Activated CD8-positive, alpha-beta memory T cell treated with anti-CD3 and anti-CD28 coated beads for 36 hours (primary cell): ENCODE measurements around the gene CCL16. TPM values are rescaled to one million over a fixed set of nuclear protein-coding genes. Genes with fewer than 3 reads are reported as not detected.
"Not testable (repeated sequence)": the region's sequence is repeated elsewhere in the genome, so short reads cannot be mapped to it uniquely, and the experiment has no call there.

Experiments used
- CTCF ChIA-PET: fragments of 350-600 bp; sonication (Branson Sonifier 250); formaldehyde crosslinking; loops from one replicate; lab custom pipeline; 2021; ENCODE audit warnings: antibody characterized with exemption; lab: Charles Lee
- POLR2A ChIA-PET: fragments of 350-600 bp; sonication (Branson Sonifier 250); formaldehyde crosslinking; loops from one replicate; lab custom pipeline; 2021; ENCODE audit warnings: antibody characterized with exemption; lab: Charles Lee
- total RNA-seq, 2 experiments: library from RNA; stranded (reverse); gene quantifications; one replicate each; pipeline ENCODE4 v1.2.3, GENCODE V29; 2021

The CCL16 gene
- total RNA-seq, 2 experiments from 2014 or later = not detected

DNA sequence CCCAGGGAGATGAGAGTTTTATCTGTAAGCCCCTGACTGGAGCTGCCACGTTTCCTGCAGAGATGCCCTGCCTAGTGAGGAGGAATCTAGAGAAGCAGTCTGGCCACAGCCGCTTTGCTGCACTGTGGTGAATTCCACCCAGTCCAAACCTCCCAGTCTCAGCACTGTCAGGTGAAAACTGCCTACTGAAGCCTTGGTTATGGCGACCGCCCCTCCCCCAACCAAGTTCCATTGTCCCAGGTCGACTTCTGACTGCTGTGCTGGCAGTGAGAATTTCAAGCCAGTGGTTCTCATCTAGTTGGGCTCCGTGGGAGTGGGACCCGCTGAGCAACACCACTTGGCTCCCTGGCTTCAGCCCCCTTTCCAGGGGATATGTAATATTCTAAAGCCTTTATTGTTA lies 27.6 kb downstream of the CCL16 start:
- ChIA-PET POLR2A (no interaction called here), CTCF (no interaction called here)

DNA sequence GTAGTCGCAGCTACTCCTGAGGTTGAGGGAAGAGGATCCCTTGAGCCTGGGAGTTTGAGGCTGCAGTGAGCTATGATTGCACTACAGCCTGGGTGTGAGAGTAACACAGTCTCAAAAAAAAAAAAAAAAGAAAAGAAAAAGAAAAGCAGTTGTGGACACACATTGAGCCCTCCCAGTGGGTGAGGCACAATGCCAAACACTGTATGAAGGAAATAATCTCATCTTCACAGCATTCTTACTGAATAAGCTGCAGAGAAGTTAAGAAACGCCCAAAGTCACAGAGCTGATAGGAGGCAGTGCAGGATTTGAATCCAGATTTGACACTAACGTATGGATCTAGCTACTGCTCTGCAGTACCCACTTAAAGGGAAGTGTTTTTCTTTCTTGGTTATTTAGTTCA lies 31.9 kb downstream of the CCL16 start:
- CTCF ChIA-PET = interaction anchor here (1.0 to 2.4 kb wide), 2 partner anchors 27 to 100 kb away, joined by 6 read pairs; no protein-coding TSS in a partner anchor
- POLR2A ChIA-PET = interaction anchor here (0.7 kb wide), 1 partner anchor 200 kb away, joined by 6 read pairs; no protein-coding TSS in a partner anchor

DNA sequence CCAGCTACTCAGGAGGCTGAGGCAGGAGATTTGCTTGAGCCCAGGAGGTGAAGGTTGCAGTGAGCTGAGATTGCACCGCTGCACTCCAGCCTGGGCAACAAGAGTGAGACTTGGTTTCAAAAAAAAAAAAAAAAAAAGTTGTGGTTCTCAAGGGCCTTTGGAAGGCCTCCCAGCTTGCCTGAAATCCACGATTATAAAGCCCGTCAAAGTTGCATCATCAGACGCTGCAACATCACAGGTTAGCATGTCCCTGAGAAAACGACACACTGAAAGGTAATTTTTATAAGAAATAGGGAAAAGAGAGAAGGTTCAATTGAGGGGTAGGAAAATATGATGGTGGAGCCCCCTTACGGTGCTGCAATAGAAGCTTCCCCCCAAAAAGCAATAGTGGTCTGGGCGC lies 33.2 kb downstream of the CCL16 start:
- ChIA-PET POLR2A (no interaction called here), CTCF (interaction anchor here (0.7 to 2.4 kb wide), 6 partner anchors 13 to 142 kb away, joined by 3 to 6 read pairs (median 4); partner anchors contain the start of gene CCL3)

DNA sequence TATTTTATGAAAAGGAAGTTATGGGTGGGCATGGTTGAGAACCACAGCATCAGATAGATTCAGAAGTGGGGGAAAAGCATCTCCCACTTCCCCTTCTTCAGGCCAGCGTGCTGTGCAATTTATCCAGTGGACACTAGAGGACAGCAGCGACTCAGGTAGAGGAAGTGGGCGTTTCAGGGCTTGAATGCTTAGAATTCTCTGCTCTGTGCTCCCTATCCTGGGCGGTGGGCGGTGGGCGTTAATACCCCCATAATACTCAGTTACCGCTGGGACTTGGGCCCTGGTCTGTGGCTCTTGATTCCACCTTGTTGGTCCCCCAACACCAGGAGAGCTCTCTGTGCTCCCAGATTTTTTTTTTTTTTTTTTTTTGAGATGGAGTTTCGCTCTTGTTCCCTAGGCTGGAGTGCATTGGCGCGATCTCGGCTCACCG lies 34.1 kb downstream of the CCL16 start:
- CTCF ChIA-PET = interaction anchor here (0.6 to 1.7 kb wide), 8 partner anchors 11 to 143 kb away, joined by 3 to 6 read pairs (median 4); partner anchors contain the start of gene CCL3
- POLR2A ChIA-PET = no interaction called here

DNA sequence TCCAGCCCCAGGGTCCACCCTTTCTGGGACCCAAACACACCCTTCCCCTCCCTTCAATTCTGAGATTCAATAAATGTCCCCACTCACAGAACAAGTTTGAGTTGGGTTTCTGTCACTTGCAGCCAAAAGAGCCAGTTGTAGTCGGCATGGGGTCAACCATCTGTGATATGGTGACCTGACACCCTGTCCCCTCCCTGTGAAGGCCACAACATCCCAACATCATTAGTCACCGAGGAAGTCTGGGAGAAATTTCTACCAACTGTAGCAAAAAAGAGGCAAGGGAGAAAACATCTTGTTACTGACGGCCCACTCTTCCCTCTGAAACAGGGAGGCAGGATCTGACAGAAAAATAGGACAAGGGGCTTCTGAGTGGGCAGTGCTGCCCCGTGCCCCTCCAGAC lies 37.1 kb downstream of the CCL16 start:
- POLR2A ChIA-PET = no interaction called here

DNA sequence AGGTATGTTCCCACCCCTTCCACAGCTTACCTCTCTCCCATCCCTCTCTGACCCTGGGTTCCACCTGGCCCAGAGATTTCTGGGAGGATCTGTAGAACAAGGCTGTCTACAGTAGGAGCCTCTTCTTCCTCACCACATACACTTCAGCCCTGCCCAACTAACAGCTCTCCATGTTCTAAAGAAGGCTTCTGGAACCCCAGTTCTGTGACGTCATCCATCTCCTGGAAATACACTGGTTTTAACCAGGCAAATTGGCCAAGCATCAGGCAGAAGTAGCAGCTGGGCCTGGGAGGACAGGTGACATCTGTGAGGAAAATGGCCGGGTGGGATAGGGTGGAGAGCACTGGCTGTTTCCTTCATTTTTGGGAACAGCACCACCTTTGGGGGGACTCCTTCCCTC lies 37.8 kb downstream of the CCL16 start, which contains the start of gene LYZL6:
LYZL6 (minus strand) TSS at position 177 of the 400 bp plus-strand sequence. CDS start 4,357 bp downstream, outside the sequence.
- CTCF ChIA-PET = interaction anchor here (0.6 kb wide), 1 partner anchor 138 kb away, joined by 3 read pairs; no protein-coding TSS in a partner anchor

More for the DNA sequence above, 37.1 kb downstream of the CCL16 start:
- CTCF ChIA-PET = interaction anchor here (0.6 to 0.8 kb wide), 2 partner anchors 54 to 139 kb away, joined by 3 read pairs; no protein-coding TSS in a partner anchor

DNA sequence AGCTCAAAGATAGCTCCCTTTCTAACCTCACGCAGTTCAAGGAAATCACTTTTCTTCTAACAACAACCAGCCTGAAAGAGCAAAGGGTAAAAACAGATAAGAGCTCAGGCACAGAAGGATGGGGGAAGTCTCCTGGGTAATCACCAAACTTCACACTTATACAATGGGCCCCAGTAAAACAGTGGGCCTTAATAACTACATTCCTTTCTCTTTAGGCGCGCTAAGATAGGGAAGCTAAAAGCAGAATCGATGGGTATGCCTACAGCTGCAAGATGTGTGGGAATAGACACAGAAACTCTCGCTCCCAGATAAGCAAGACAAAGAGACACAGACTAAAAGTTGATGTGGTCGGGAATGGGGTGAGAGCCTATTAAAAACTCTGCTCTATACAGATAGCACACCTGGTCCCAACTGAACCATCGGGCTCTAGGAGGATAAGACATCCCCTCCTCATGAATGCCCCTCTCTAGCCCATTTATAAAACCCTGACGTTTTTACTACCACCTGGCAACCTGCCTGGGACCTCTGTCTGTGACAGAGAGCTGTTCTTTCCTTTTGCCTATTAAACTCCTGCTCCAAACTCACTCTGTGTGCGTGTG lies 38.6 kb downstream of the CCL16 start:
- ChIA-PET POLR2A (no interaction called here), CTCF (interaction anchor here (0.8 to 1.0 kb wide), 2 partner anchors 24 to 34 kb away, joined by 3 read pairs; no protein-coding TSS in a partner anchor)

More for the DNA sequence above, 37.8 kb downstream of the CCL16 start, which contains the start of gene LYZL6:
- POLR2A ChIA-PET = no interaction called here

DNA sequence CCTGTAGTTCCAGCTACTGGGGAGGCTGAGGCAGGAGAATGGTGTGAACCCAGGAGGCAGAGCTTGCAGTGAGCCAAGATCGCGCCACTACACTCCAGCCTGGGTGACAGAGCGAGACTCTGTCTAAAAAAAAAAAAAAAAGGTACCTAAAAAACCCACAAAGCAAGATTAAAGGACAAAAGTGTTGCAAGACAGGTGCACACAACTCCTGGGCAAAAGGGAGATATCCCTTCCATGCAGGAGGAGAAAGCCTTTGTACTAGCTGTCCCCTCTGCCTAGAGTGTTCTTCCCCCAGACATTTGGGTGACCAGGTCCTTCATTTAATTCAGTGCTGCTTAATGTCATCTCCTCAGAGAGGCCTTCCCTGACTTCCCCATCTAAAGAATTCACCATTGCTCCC lies 42.8 kb downstream of the CCL16 start:
- POLR2A ChIA-PET = not testable (repeated sequence)
- CTCF ChIA-PET = interaction anchor here (0.7 kb wide), 1 partner anchor 63 kb away, joined by 4 read pairs; no protein-coding TSS in a partner anchor

DNA sequence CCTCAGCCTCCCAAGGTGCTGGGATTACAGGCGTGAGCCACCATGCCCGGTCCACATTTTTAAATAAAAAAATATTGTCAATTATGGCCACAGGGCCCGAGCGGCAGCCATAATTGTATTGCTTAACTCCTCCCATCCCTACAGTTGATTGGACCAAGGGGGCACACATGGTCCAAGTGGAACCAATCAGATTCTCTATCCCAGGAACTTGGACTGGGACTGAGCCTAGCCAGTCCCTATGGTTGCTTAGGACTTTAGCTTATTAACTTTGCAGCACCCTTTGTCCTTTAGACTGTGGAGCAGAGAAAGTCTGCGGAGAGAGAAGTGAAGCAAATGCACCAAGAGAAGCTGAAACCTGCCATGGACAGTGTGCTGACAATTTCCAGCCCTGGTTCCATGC lies 45.2 kb downstream of the CCL16 start:
- ChIA-PET CTCF (interaction anchor here (0.6 kb wide), 1 partner anchor 11 kb away, joined by 4 read pairs; no protein-coding TSS in a partner anchor), POLR2A (no interaction called here)

DNA sequence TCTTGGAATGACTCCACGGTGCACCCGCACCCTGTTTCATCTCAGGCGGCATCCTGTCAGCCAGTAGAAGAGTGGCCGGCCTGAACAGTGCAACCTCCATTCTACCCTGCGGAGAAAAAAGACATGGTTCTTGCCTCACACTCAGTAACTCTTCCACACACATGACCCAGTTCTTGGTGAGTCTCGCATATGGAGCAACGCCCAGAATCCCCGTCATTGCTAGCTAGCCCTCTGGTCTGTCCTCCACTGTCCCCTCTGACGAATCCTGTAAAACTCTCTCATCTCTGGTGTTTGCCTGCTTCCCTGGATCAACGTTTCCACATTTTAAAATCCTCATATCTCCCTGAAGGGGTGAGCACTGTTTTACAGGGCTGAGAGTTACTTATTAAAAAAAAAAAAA lies 46.5 kb downstream of the CCL16 start:
- ChIA-PET POLR2A (no interaction called here), CTCF (interaction anchor here (0.8 kb wide), 1 partner anchor 12 kb away, joined by 4 read pairs; no protein-coding TSS in a partner anchor)

DNA sequence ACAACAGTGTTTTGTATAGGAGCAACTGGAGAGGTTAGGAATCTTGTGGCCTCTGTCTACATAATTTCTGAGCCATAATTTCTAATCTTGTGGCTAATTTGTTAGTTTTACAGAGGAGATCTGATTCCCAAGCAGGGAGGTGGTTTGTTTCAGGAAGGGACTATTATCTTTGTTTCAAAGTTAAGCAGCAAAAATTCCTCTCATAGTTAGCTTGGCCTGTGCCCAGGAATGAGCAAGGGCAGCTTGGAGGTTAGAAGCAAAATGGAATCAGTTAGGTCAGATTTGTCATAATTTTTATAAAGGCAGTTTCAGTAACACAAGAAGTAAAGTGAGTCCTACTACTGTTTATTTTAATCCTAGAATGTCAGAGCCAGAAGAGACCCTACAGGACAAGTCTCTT lies 48.7 kb downstream of the CCL16 start:
- POLR2A ChIA-PET = no interaction called here
- CTCF ChIA-PET = no interaction called here

DNA sequence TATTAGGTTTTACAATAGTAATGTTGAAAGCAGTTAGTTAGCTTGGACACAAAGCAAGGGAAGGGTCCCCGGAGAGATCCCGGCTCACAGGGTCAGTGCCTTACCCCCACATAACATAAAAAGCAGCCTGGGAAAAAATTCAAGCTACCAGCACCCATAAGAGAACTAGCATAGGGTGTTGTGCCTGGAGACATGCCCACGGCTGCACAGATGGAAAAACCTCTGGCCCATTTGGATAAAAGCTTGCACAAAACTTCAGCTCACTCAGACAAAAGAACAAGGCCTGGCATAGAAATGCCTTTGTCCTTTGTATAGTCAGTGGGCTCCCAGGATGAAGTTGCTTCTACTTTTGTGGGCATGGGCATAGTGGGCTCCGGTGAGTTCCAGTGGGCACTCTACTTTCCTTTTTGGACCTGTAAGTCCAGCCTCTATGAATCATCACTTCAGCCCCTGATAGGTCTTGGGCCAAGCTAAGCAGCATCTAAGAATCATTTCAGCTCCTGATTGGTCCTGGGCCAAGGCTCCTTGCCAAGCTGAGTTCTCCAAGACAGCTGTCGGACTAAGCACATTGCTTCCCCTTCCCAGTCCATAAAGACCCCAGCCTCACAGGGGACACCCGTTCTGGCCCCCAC lies 49.4 kb downstream of the CCL16 start:
- POLR2A ChIA-PET = interaction anchor here (0.7 to 1.0 kb wide), 2 partner anchors 36 to 99 kb away, joined by 3 read pairs; no protein-coding TSS in a partner anchor
- CTCF ChIA-PET = interaction anchor here (0.8 kb wide), 1 partner anchor 10 kb away, joined by 3 read pairs; no protein-coding TSS in a partner anchor

DNA sequence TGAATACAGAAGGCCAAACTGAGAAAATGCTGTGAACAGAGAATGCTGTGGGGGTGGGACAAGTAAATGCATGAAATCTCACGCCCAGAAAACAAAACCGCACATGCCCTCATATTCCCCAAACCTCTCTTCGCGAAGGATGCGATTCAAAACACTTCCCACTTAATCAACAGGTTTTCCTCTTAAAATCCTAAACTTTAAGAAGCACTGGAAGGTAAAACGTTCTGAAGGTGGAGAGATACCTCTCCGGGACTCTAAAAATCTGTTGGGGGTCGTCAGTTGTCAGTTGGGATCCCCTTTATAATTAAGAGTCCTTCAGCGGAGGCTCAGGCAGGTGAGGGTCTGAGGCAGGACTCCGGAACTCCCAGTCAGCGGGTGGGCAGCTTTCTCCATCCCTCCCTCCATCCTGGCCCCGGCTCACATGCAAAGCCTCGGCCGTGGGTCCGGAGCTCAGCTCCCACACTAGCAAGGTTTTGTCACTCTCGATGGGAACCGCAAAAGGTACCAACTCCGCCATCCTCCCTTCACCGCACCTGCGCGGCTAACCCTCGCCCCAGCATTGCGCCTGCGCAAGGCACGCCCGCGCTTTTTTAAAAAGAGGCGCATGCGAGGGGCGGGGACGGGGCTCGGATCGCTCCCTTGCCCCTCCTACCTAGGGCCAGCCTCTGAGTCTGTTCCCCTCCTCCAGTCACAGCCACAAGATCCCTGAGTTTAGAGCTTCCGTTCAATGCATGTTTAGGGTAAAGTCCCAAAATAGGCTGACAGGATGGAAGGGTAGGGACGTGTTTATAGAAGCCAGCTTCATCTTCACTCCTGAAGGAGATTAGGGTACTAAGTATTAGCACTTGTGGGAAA lies 50.9 kb downstream of the CCL16 start, which contains the start of gene RDM1:
RDM1 (minus strand) TSS at position 563 of the 855 bp plus-strand sequence; CDS start at position 517, 46 bp downstream.
- ChIA-PET CTCF (interaction anchor here (0.8 kb wide), 1 partner anchor 219 kb away, joined by 3 read pairs; no protein-coding TSS in a partner anchor), POLR2A (interaction anchor here (0.7 to 1.3 kb wide), 3 partner anchors 9 to 60 kb away, joined by 3 to 12 read pairs (median 3); partner anchors contain the start of gene CCL5)

DNA sequence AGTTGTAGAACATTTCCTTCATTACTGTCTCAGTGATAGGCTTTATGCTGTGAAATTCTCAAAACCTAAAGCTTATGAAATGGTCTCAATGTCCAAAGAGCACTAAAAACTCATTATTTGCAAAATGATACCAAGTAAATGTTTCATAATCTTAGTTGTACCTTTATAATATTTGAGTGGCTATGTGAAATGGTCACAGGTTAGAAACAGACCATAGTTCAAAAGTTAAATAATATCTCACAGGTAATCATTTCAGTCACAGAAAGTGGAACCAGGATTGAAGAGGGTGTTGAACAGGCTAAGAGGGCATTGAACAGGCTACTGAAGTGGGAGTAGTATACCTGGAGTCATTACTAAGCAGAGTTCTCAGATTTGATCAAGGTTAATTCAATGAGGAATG lies 53.6 kb downstream of the CCL16 start:
- ChIA-PET POLR2A (no interaction called here), CTCF (interaction anchor here (1.6 kb wide), 1 partner anchor 29 kb away, joined by 4 read pairs; no protein-coding TSS in a partner anchor)

Other genes with a start within 250 kb of the CCL16 start
- gene RASL10B, start 249.9 kb downstream of the CCL16 start, total RNA-seq = under 1 TPM; 0.53 to 0.73 TPM
- under 1 TPM; 0.10 to 0.15 TPM for gene GAS2L2, start 228.3 kb downstream of the CCL16 start, total RNA-seq
- not detected for gene C17orf50, start 220.6 kb downstream of the CCL16 start, total RNA-seq
- not detected for gene MMP28, start 185.9 kb downstream of the CCL16 start, total RNA-seq
- 100 to 1,000 TPM; 316 to 323 TPM for gene TAF15, start 172.0 kb downstream of the CCL16 start, total RNA-seq
- 1 to 10 TPM; 1.5 to 2.3 TPM for gene HEATR9, start 112.6 kb downstream of the CCL16 start, total RNA-seq
- 100 to 1,000 TPM; 455 to 477 TPM for gene CCL5, start 101.1 kb downstream of the CCL16 start, total RNA-seq
- 1 to 10 TPM; 3.2 to 3.9 TPM for gene RDM1, start 50.7 kb downstream of the CCL16 start, total RNA-seq
- gene LYZL6, start 37.8 kb downstream of the CCL16 start, total RNA-seq = not detected
- gene CCL14, start 5.2 kb upstream of the CCL16 start, total RNA-seq = not detected
- not detected for gene CCL15, start 20.1 kb upstream of the CCL16 start, total RNA-seq
- under 1 TPM; 0.36 to 0.42 TPM for gene CCL23, start 36.5 kb upstream of the CCL16 start, total RNA-seq
- gene CCL18, start 82.8 kb upstream of the CCL16 start, total RNA-seq = under 1 TPM; 0.36 to 0.61 TPM
- 1,000 to 10,000 TPM; 1,540 to 1,562 TPM for gene CCL3, start 108.6 kb upstream of the CCL16 start, total RNA-seq
- 1,000 to 10,000 TPM; 2,428 to 2,431 TPM for gene CCL4, start 122.3 kb upstream of the CCL16 start, total RNA-seq
- 1 to 10 TPM; 3.2 to 3.3 TPM for gene TBC1D3B, start 195.1 kb upstream of the CCL16 start, total RNA-seq
- 100 to 1,000 TPM; 238 to 245 TPM for gene CCL3L1, start 215.3 kb upstream of the CCL16 start, total RNA-seq
- gene CCL4L2, start 229.6 kb upstream of the CCL16 start, total RNA-seq = 100 to 1,000 TPM; 831 TPM